ENCODE measurements around the gene BCAS3. TPM values are rescaled to one million over a fixed set of nuclear protein-coding genes. Genes with fewer than 3 reads are reported as not detected.

Gene BCAS3
- polyA plus RNA-seq, 3 donors, result 10.3 to 19.1 (median 14.7) TPM

- Mint-ChIP-seq H3K27me3 (ENCODE audit: low read depth in 3 of 3) (peaks cover 0 to 3% (median 0%) of the 10 kb centered on the region in 3 donors), H3K4me3 (no peak overlapping the region), H3K4me1 (peaks cover 38% of the 10 kb centered on the region), H3K27ac (peak overlapping the region in 3 of 7 donors; percentile 19 to 63 (median 46)), H3K9me3 (peaks cover 0 to 2% (median 0%) of the 10 kb centered on the region in 7 donors), H3K36me3 (peaks cover 0 to 2% of the 10 kb centered on the region in 2 donors)
- no peak overlapping the region for H3K4me2 ChIP-seq (replicated peaks; ENCODE audit: extremely low read depth, low read length, poor library complexity, severe bottlenecking)
- no peaks in the 10 kb centered on the region for H3K79me2 ChIP-seq (ENCODE audit: insufficient read depth, low read length)
- no peaks in the 10 kb centered on the region for H3K27me3 ChIP-seq (ENCODE audit: control insufficient read depth in 2 of 2, insufficient read depth in 2 of 2, low read length in 2 of 2)
- peaks cover 35 to 38% of the 10 kb centered on the region in 2 donors for H3K4me1 ChIP-seq (ENCODE audit: control insufficient read depth in 1 of 2, insufficient read depth in 2 of 2, low read length in 2 of 2)
- no peak overlapping the region for H3K9ac ChIP-seq (ENCODE audit: insufficient read depth, low read length, poor library complexity, severe bottlenecking)
- 17% methylated on average over 1 of the region's 4 CpGs for WGBS (ENCODE audit: insufficient coverage)
- H2AFZ ChIP-seq (ENCODE audit: insufficient read depth, low read depth, low read length, poor library complexity, severe bottlenecking), result no peak overlapping the region
- DNase-seq, result peak; percentile 32 to 50 (median 46)
- no peaks in the 10 kb centered on the region for H3K36me3 ChIP-seq (replicated peaks in 1 of 2; ENCODE audit: control insufficient read depth in 1 of 2, insufficient read depth in 2 of 2, low read length in 2 of 2)
- TF ChIP-seq CTCF (IDR thresholded peaks at IDR 0.05), result no peak
- no peaks in the 10 kb centered on the region for H3K9me3 ChIP-seq (replicated peaks in 1 of 2; ENCODE audit: control insufficient read depth in 1 of 2, insufficient read depth in 1 of 2, low read length in 2 of 2)
- no peak overlapping the region for H3K27ac ChIP-seq (ENCODE audit: low read depth in 1 of 2, low read length in 2 of 2)
- intact Hi-C loops (cut with micrococcal nuclease), result no loop called here
- H3K4me3 ChIP-seq (replicated peaks in 1 of 3; ENCODE audit: low read depth in 2 of 3, low read length in 3 of 3), result no peak overlapping the region
- no peaks in the 10 kb centered on the region for H4K20me1 ChIP-seq (ENCODE audit: insufficient read depth, low read length)
These were observed 452.7 kb downstream of the BCAS3 start for GRCh38 chr17:61130330-61130729.

DNA sequence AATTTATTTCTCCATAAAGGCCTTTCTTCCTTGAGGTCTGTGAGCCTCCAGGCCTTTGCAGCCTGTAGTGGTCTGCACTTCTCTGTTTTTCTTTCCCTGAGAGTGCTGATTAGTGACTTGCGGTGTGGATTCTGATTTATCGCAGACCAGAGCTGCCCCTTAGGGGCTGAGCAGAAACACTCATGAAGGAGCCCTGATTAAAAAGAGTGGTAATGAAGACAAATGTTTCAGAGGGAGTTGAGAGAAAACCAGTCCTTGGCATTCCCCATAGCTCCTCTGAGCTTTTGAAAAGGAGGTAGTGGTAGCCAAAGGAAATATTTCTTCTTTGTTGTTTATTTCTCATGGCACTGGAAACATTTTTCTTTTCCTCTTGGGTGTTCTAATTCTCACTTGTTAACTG is 453.9 kb downstream of the BCAS3 start:
- WGBS (ENCODE audit: insufficient coverage), result no CpG with 5 or more reads among the region's 2 CpGs
- H3K27ac Mint-ChIP-seq, result no peak overlapping the region
- peaks cover 0 to 2% of the 10 kb centered on the region in 2 donors for H3K36me3 Mint-ChIP-seq
- Histone ChIP-seq H3K27ac (ENCODE audit: low read depth in 1 of 2, low read length in 2 of 2) (no peak overlapping the region), H3K4me1 (ENCODE audit: control insufficient read depth in 1 of 2, insufficient read depth in 2 of 2, low read length in 2 of 2) (peaks cover 35 to 38% of the 10 kb centered on the region in 2 donors), H4K20me1 (ENCODE audit: insufficient read depth, low read length) (no peaks in the 10 kb centered on the region), H3K9ac (ENCODE audit: insufficient read depth, low read length, poor library complexity, severe bottlenecking) (no peak overlapping the region), H3K79me2 (ENCODE audit: insufficient read depth, low read length) (no peaks in the 10 kb centered on the region), H3K4me2 (replicated peaks; ENCODE audit: extremely low read depth, low read length, poor library complexity, severe bottlenecking) (no peak overlapping the region), H3K36me3 (replicated peaks in 1 of 2; ENCODE audit: control insufficient read depth in 1 of 2, insufficient read depth in 2 of 2, low read length in 2 of 2) (no peaks in the 10 kb centered on the region), H3K4me3 (replicated peaks in 1 of 3; ENCODE audit: low read depth in 2 of 3, low read length in 3 of 3) (no peak overlapping the region), H2AFZ (ENCODE audit: insufficient read depth, low read depth, low read length, poor library complexity, severe bottlenecking) (no peak overlapping the region), H3K9me3 (replicated peaks in 1 of 2; ENCODE audit: control insufficient read depth in 1 of 2, insufficient read depth in 1 of 2, low read length in 2 of 2) (no peaks in the 10 kb centered on the region), H3K27me3 (ENCODE audit: control insufficient read depth in 2 of 2, insufficient read depth in 2 of 2, low read length in 2 of 2) (no peaks in the 10 kb centered on the region)
- peaks cover 41% of the 10 kb centered on the region for H3K4me1 Mint-ChIP-seq
- H3K4me3 Mint-ChIP-seq, result no peak overlapping the region
- intact Hi-C loops (cut with micrococcal nuclease), result no loop called here
- no peak for DNase-seq
- peaks cover 0 to 3% (median 2%) of the 10 kb centered on the region in 3 donors for H3K27me3 Mint-ChIP-seq (ENCODE audit: low read depth in 3 of 3)
- TF ChIP-seq CTCF (IDR thresholded peaks at IDR 0.05), result no peak
- H3K9me3 Mint-ChIP-seq, result peaks cover 0 to 2% (median 0%) of the 10 kb centered on the region in 7 donors

Measured in CD14-positive monocyte (primary cell).